ENCODE data around the gene R3HCC1L.

GRCh38 chr10:98267894-98268693 is 133.6 kb downstream of the R3HCC1L start, which contains the start of gene LOXL4:
- TF ChIP-seq CTCF (IDR thresholded peaks at IDR 0.05): no peak
- TF ChIP-seq POLR2A (IDR thresholded peaks at IDR 0.05): no peak
